ENCODE results near the gene CECR2.

DNA sequence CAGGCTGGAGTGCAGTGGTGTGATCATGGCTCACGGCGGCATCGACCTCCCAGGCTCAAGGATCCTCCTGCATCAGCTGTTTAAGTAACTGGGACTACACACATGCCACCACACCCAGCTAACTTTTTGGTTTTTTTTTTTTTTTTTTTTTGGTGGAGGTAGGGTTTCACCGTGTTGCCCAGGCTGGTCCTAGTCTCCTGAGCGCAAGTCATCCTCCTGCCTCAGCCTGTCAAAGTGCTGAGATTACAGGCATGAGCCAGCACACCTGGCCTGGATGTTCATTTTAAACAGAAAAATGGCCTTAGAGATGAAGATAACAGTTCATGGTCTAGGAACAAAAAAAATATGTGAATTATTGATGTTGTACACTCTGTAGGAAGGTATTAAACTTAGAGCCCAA is 180.4 kb downstream of the CECR2 start:
- TF ChIP-seq, protein P1, sequence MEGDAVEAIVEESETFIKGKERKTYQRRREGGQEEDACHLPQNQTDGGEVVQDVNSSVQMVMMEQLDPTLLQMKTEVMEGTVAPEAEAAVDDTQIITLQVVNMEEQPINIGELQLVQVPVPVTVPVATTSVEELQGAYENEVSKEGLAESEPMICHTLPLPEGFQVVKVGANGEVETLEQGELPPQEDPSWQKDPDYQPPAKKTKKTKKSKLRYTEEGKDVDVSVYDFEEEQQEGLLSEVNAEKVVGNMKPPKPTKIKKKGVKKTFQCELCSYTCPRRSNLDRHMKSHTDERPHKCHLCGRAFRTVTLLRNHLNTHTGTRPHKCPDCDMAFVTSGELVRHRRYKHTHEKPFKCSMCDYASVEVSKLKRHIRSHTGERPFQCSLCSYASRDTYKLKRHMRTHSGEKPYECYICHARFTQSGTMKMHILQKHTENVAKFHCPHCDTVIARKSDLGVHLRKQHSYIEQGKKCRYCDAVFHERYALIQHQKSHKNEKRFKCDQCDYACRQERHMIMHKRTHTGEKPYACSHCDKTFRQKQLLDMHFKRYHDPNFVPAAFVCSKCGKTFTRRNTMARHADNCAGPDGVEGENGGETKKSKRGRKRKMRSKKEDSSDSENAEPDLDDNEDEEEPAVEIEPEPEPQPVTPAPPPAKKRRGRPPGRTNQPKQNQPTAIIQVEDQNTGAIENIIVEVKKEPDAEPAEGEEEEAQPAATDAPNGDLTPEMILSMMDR (IDR thresholded peaks at IDR 0.05): no peak
- no peak for TF ChIP-seq POLR2A (IDR thresholded peaks at IDR 0.05)
- no peak for TF ChIP-seq POLR2AphosphoS5 (IDR thresholded peaks at IDR 0.05)

Data from breast epithelium (tissue), 3 donors.